GM12878 (cell line): ENCODE measurements around the gene ANXA8L1. TPM values are rescaled to one million over a fixed set of nuclear protein-coding genes. Genes with fewer than 3 reads are reported as not detected.

Experiments used
- ATAC-seq: fragments of 200-7000 bp; cut with Tn5 transposase; 3 replicates; pipeline ENCODE4 v1.9.1; 2020; ENCODE audit warnings: mild to moderate bottlenecking, moderate library complexity
- BruUV-seq: library from RNA; stranded (reverse); fragments of 400-500 nt; replicated peaks from 2 replicates; lab custom pipeline; 2021; lab: Mats Ljungman, UMichigan
- CTCF ChIA-PET: fragments of 300-600 bp; sonication (Branson Sonifier 250); formaldehyde crosslinking; extraction: SDS; loops from one replicate; lab custom pipeline; 2021; ENCODE audit warnings: inconsistent platforms; lab: Yijun Ruan, JAX
- POLR2A ChIA-PET: fragments of 350-600 bp; formaldehyde crosslinking; extraction: SDS; loops from one replicate; lab custom pipeline; 2021; ENCODE audit warnings: inconsistent platforms; lab: Charles Lee
- RAD21 ChIA-PET: fragments of 300-600 bp; sonication (Branson Sonifier 250); formaldehyde crosslinking; loops from one replicate; lab custom pipeline; 2023; ENCODE audit warnings: antibody characterized with exemption; ENCODE audit not compliant: unreplicated experiment; lab: Charles Lee
- SMC1A ChIA-PET: fragments of 300-600 bp; sonication (Branson Sonifier 250); formaldehyde crosslinking; loops from one replicate; lab custom pipeline; 2023; ENCODE audit not compliant: unreplicated experiment, uncharacterized antibody; lab: Charles Lee
- DNase-seq: peaks from one replicate; pipeline ENCODE4 v3.0.0-alpha.2; 2011; ENCODE audit warnings: low read depth, low spot score
- FAIRE-seq: peaks from 3 replicates; lab custom pipeline; 2011; peaks lifted over from hg19 to GRCh38; lab: Jason Lieb, UNC
- H2AFZ ChIP-seq: 2 replicates; pipeline ENCODE4 v1.6.0; 2011; ENCODE audit warnings: low read depth, low read length, control low read depth; ENCODE audit not compliant: control insufficient read depth
- H3K27ac ChIP-seq: 2 replicates; pipeline ENCODE4 v1.5.1; 2011; ENCODE audit warnings: control low read depth; ENCODE audit not compliant: control insufficient read depth, insufficient read depth
- H3K27me3 ChIP-seq, 2 experiments: replicated peaks in 1 of 2; 2 replicates each; pipeline versions ENCODE4 v1.6.0 to v1.6.1; 2011; ENCODE audit warnings: low read length in 1 of 2; ENCODE audit not compliant: control insufficient read depth in 2 of 2, insufficient read depth in 2 of 2
- H3K36me3 ChIP-seq, 2 experiments: 2 replicates each; pipeline ENCODE4 v1.5.1; 2011; ENCODE audit warnings: low read length in 1 of 2; ENCODE audit not compliant: control insufficient read depth in 2 of 2, insufficient read depth in 2 of 2
- H3K4me1 ChIP-seq: 2 replicates; pipeline ENCODE4 v1.6.1; 2011; ENCODE audit warnings: mild to moderate bottlenecking, low read length, moderate library complexity, mixed read lengths; ENCODE audit not compliant: control insufficient read depth, insufficient read depth
- H3K4me2 ChIP-seq: 2 replicates; pipeline ENCODE4 v1.6.0; 2011; ENCODE audit warnings: control low read depth; ENCODE audit not compliant: control insufficient read depth, insufficient read depth
- H3K4me3 ChIP-seq: fragments of 200-600 bp; sonication (generic); 2 replicates; pipeline ENCODE4 v1.5.1; 2016
- H3K79me2 ChIP-seq: 2 replicates; pipeline ENCODE4 v1.6.0; 2011; ENCODE audit warnings: low read length; ENCODE audit not compliant: control insufficient read depth, insufficient read depth
- H3K9ac ChIP-seq: 2 replicates; pipeline ENCODE4 v1.8.0; 2011; ENCODE audit warnings: low read length, control low read depth, mixed read lengths; ENCODE audit not compliant: control insufficient read depth, insufficient read depth
- H3K9me3 ChIP-seq: replicated peaks from 3 replicates; pipeline ENCODE4 v1.5.1; 2011; ENCODE audit warnings: mild to moderate bottlenecking, low read length; ENCODE audit not compliant: control insufficient read depth, insufficient read depth
- H4K20me1 ChIP-seq: 2 replicates; pipeline ENCODE4 v1.6.0; 2011; ENCODE audit not compliant: control insufficient read depth, insufficient read depth
- BCL11A ChIP-seq: IDR thresholded peaks from 2 replicates; pipeline ENCODE4 v1.6.1; 2011; ENCODE audit warnings: low read depth, low read length
- E2F8 ChIP-seq: fragments of 450-650 bp; IDR thresholded peaks from 2 replicates; pipeline ENCODE4 v1.6.1; 2018; ENCODE audit warnings: mild to moderate bottlenecking, low read depth, moderate library complexity; ENCODE audit not compliant: partially characterized antibody
- EED ChIP-seq: sonication (generic); IDR thresholded peaks from 2 replicates; pipeline ENCODE4 v1.6.1; 2016; ENCODE audit warnings: antibody characterized with exemption, low read depth
- EZH2 ChIP-seq: IDR thresholded peaks from 2 replicates; pipeline ENCODE4 v1.6.1; 2012; ENCODE audit warnings: low read depth, mild to moderate bottlenecking, control low read depth, inconsistent platforms, low read length, borderline replicate concordance; ENCODE audit not compliant: control insufficient read depth
- IKZF1 ChIP-seq: fragments of 450-650 bp; conservative IDR thresholded peaks from 2 replicates; pipeline ENCODE4 v1.6.1; 2017; ENCODE audit warnings: antibody characterized with exemption, mild to moderate bottlenecking
- MTA3 ChIP-seq: IDR thresholded peaks from 2 replicates; pipeline ENCODE4 v1.6.1; 2012; ENCODE audit warnings: low read length, inconsistent platforms, borderline replicate concordance
- NFXL1 ChIP-seq: fragments of 450-650 bp; IDR thresholded peaks from 2 replicates; pipeline ENCODE4 v1.6.1; 2017; ENCODE audit warnings: antibody characterized with exemption, mild to moderate bottlenecking, borderline replicate concordance
- NFYB ChIP-seq: IDR thresholded peaks from 2 replicates; pipeline ENCODE4 v1.6.1; 2011; ENCODE audit warnings: low read depth, mild to moderate bottlenecking, low read length, improper control_type of control experiment, moderate library complexity; ENCODE audit not compliant: insufficient read depth
- PBX3 ChIP-seq: IDR thresholded peaks from 2 replicates; pipeline ENCODE4 v1.6.1; 2011; ENCODE audit warnings: mild to moderate bottlenecking, low read depth, low read length, moderate library complexity; ENCODE audit not compliant: insufficient replicate concordance
- PML ChIP-seq: IDR thresholded peaks from 2 replicates; pipeline ENCODE4 v1.6.1; 2012; ENCODE audit warnings: low read length, inconsistent platforms
- SKIL ChIP-seq: fragments of 450-650 bp; IDR thresholded peaks from 2 replicates; pipeline ENCODE4 v1.6.1; 2017; ENCODE audit warnings: mild to moderate bottlenecking, low read depth, inconsistent platforms; ENCODE audit not compliant: poor library complexity, severe bottlenecking
- SMAD1 ChIP-seq: fragments of 450-650 bp; IDR thresholded peaks from 2 replicates; pipeline ENCODE4 v1.6.1; 2018; ENCODE audit warnings: mild to moderate bottlenecking, low read depth; ENCODE audit not compliant: partially characterized antibody
- ZBTB4 ChIP-seq: fragments of 450-650 bp; formaldehyde crosslinking; IDR thresholded peaks from 2 replicates; pipeline ENCODE4 v1.4.0; 2022; ENCODE audit warnings: mild to moderate bottlenecking, moderate library complexity
- ZNF217 ChIP-seq: fragments of 450-650 bp; IDR thresholded peaks from 2 replicates; pipeline ENCODE4 v1.6.1; 2017; ENCODE audit warnings: antibody characterized with exemption, mild to moderate bottlenecking
- WGBS: methylation state at CpG from one replicate; pipeline ENCODE4 v1.1.6; 2016; ENCODE audit warnings: low lambda C conversion rate; ENCODE audit not compliant: insufficient replicate concordance, insufficient coverage; ENCODE audit errors: missing lambda C conversion rate; 5-methylcytosine and 5-hydroxymethylcytosine counted together
- in situ Hi-C: fragments of 300-500 bp; cut with MboI; formaldehyde crosslinking; loops from 9 replicates; pipeline ENCODE4 v1.14.3; 2018; ENCODE audit warnings: mixed read lengths
- intact Hi-C: fragments of 100-400 bp; cut with micrococcal nuclease; formaldehyde crosslinking; loops from one replicate; pipeline ENCODE4 v1.14.2; 2022; ENCODE audit not compliant: unreplicated experiment
- polyA plus RNA-seq, 11 experiments: library from polyadenylated mRNA; depleted of rRNA in 4 of 11; unstranded in 6 of 11; stranded (reverse) in 5 of 11; fragments of >200 nt; fragmentation: Nextera tagmentation in 4 of 11; fragmentation: Illumina TruSeq in 1 of 11; extraction: Ambion mirVana in 4 of 11; extraction: Trizol in 1 of 11; gene quantifications; 1 replicate in 1 of 11; 2 replicates in 10 of 11; pipeline versions ENCODE4 v1.2.1 to v1.2.3, GENCODE V29; 2011 to 2016; ENCODE audit warnings: inconsistent platforms in 2 of 11, missing spikeins in 2 of 11, low read depth in 1 of 11
- total RNA-seq, 4 experiments: library from RNA; depleted of rRNA in 3 of 4; stranded (reverse); fragments of >200 nt in 3 of 4; fragmentation: Illumina TruSeq in 1 of 4; extraction: Trizol in 1 of 4; gene quantifications; 2 replicates each; pipeline versions ENCODE4 v1.2.1 to v1.2.3, GENCODE V29; 2013 to 2021

Gene ANXA8L1
- total and polyA plus RNA-seq, 10 of the 15 experiments (the other 5 are each of a cell fraction or from before 2014, with no cell fraction given): 0.04 to 0.49 (median 0.22) TPM; not detected in 3

GRCh38 chr10:46328853-46329689 lies 46.5 kb upstream of the ANXA8L1 start:
- Histone ChIP-seq H3K4me3 (no peak overlapping the region), H3K79me2 (no peaks in the 10 kb centered on the region), H4K20me1 (no peaks in the 10 kb centered on the region), H3K9ac (no peak overlapping the region), H3K27me3 (no peaks in the 10 kb centered on the region; a peak in 2 of 4 replicates), H3K4me1 (no peaks in the 10 kb centered on the region), H3K9me3 (no peaks in the 10 kb centered on the region), H3K36me3 (no peaks in the 10 kb centered on the region), H3K4me2 (no peak overlapping the region), H3K27ac (no peak overlapping the region), H2AFZ (no peak overlapping the region)
- in situ Hi-C loops: no loop called here
- ChIA-PET CTCF (no interaction called here), RAD21 (no interaction called here), POLR2A (no interaction called here), SMC1A (no interaction called here)
- intact Hi-C loops: no loop called here
- DNase-seq: no peak
- no peak for ATAC-seq
- FAIRE-seq: no peak
- BruUV-seq: no TSS peak
- WGBS: 13% methylated on average over 9 of the region's 9 CpGs
- no peak for TF ChIP-seq PML
- TF ChIP-seq EZH2: no peak
- TF ChIP-seq SKIL: no peak
- TF ChIP-seq ZBTB4 (CRISPR knock-in tag): no peak
- TF ChIP-seq EED: no peak
- no peak for TF ChIP-seq SMAD1
- TF ChIP-seq E2F8: no peak
- no peak for TF ChIP-seq MTA3
- TF ChIP-seq IKZF1: no peak
- TF ChIP-seq NFYB: no peak
- TF ChIP-seq ZNF217: no peak
- no peak for TF ChIP-seq BCL11A
- no peak for TF ChIP-seq NFXL1
- TF ChIP-seq PBX3: no peak
